ENCODE results near the gene ATP5PO.

DNA sequence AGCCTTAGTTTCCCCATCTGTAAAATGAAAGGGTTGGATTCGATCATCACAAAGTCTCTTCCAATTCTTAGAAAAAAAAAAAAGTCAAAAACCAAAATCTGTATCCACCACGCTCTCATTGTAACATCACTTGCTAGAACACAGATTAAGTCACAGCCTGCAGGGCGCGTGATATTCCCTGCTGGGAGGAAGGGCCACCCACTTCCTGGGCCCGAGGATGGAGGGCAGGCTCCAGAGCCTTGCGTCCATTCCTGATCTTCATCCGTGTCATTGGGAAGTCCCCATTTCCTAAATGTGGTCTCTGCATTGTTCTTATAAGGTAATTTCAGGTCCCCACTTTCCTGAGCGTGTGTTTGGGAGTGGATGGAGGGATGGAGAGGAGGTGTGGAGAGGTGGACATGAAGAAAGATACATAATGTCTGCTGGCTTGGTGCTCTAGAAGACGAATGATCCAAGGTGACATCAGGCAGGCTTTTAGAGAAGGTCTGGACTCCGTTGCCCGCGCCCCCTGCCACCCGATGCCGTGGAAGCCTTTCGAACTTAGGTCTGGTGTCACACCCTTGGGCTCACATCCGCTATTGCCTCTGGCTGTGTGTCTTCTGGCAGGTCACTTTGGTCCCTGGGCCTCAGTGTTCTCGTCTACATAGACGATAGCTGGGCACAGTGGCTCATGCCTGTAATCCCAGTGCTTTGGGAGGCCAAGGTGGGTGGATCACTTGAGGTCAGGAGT, 56.1 kb downstream of the ATP5PO start:
- TF ChIP-seq E2F1 (CRISPR knock-in tag; IDR thresholded peaks at IDR 0.05), result no peak
- TF ChIP-seq TAF1 (CRISPR knock-in tag; IDR thresholded peaks at IDR 0.05), result no peak
- TF ChIP-seq SMAD3 (CRISPR knock-in tag; IDR thresholded peaks at IDR 0.05), result no peak
- TF ChIP-seq ZFP36 (IDR thresholded peaks at IDR 0.05; ENCODE audit: borderline replicate concordance, low read depth, low read length, partially characterized antibody), result no peak
- no peak for TF ChIP-seq ZNF501 (CRISPR knock-in tag; IDR thresholded peaks at IDR 0.05)
- TF ChIP-seq, protein P1, sequence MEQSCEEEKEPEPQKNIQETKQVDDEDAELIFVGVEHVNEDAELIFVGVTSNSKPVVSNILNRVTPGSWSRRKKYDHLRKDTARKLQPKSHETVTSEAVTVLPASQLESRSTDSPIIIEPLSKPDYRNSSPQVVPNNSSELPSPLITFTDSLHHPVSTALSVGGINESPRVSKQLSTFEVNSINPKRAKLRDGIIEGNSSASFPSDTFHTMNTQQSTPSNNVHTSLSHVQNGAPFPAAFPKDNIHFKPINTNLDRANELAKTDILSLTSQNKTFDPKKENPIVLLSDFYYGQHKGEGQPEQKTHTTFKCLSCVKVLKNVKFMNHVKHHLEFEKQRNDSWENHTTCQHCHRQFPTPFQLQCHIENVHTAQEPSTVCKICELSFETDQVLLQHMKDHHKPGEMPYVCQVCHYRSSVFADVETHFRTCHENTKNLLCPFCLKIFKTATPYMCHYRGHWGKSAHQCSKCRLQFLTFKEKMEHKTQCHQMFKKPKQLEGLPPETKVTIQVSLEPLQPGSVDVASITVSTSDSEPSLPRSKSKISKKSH (CRISPR knock-in tag; IDR thresholded peaks at IDR 0.05; ENCODE audit: borderline replicate concordance), result no peak
- TF ChIP-seq REST (IDR thresholded peaks at IDR 0.05; ENCODE audit: borderline replicate concordance in 1 of 2, low read depth in 1 of 2, low read length in 2 of 2), result no peak
- TF ChIP-seq REL (CRISPR knock-in tag; conservative IDR thresholded peaks at IDR 0.05), result no peak
- TF ChIP-seq MAZ (IDR thresholded peaks at IDR 0.05; ENCODE audit: borderline replicate concordance, low read depth, low read length), result no peak
- TF ChIP-seq MAZ (CRISPR knock-in tag; IDR thresholded peaks at IDR 0.05; ENCODE audit: low read depth), result no peak
- TF ChIP-seq, protein P2, sequence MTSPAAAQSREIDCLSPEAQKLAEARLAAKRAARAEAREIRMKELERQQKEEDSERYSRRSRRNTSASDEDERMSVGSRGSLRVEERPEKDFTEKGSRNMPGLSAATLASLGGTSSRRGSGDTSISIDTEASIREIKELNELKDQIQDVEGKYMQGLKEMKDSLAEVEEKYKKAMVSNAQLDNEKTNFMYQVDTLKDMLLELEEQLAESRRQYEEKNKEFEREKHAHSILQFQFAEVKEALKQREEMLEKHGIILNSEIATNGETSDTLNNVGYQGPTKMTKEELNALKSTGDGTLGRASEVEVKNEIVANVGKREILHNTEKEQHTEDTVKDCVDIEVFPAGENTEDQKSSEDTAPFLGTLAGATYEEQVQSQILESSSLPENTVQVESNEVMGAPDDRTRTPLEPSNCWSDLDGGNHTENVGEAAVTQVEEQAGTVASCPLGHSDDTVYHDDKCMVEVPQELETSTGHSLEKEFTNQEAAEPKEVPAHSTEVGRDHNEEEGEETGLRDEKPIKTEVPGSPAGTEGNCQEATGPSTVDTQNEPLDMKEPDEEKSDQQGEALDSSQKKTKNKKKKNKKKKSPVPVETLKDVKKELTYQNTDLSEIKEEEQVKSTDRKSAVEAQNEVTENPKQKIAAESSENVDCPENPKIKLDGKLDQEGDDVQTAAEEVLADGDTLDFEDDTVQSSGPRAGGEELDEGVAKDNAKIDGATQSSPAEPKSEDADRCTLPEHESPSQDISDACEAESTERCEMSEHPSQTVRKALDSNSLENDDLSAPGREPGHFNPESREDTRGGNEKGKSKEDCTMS (CRISPR knock-in tag; conservative IDR thresholded peaks at IDR 0.05), result no peak
- TF ChIP-seq SRF (IDR thresholded peaks at IDR 0.05; ENCODE audit: low read depth, low read length), result no peak
- TF ChIP-seq ZNF709 (CRISPR knock-in tag; IDR thresholded peaks at IDR 0.05), result no peak
